HG03432 (cell line): ENCODE measurements around the gene SMAD2.
"Not testable (repeated sequence)": the region's sequence is repeated elsewhere in the genome, so short reads cannot be mapped to it uniquely, and the experiment has no call there.

Experiments used
- ATAC-seq: cut with Tn5 transposase; IDR thresholded peaks from one replicate; pipeline ENCODE4 v1.9.1; 2021; ENCODE audit warnings: mild to moderate bottlenecking, moderate library complexity; ENCODE audit not compliant: unreplicated experiment

The SMAD2 gene

DNA sequence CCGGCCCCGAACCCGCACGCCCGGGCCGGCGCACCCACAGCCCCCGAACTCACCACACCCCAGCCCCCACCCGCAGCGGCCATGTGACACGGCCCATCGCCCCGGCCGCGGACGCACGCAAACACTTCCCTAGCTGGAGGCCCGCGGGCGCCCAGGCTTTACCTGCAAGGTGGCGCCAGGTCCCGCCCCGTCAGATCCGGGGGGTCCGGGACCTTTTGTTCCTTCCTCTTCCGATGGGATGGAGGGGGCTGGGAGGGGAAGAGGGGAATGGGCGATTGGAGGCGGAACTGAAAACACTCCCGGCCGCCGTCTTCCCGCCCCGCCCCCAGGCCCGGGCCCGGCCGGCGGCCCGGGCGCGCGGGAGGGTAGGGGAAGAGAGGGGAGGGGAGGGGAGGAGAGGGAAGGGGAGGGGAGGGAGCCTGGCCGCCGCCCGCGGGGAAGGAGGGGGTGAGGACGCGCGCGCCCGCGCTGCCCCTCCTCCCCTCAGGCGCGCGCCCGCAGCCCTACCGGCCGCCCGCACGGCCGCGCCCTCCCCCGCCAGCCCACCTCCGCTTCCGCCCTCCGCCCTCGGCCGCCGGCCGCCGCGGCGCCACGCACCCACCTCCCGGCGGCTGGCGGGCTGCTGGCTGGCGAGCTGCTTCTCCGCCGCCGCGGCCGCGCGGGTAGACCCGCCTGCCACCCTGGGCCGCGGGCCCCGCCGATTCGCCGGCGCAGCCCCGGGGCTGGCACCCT, at the start of gene SMAD2:
SMAD2 (minus strand) TSS at position 461 of the 732 bp plus-strand sequence. CDS start 33,903 bp downstream, outside the sequence.
- peak; percentile 68 for ATAC-seq

DNA sequence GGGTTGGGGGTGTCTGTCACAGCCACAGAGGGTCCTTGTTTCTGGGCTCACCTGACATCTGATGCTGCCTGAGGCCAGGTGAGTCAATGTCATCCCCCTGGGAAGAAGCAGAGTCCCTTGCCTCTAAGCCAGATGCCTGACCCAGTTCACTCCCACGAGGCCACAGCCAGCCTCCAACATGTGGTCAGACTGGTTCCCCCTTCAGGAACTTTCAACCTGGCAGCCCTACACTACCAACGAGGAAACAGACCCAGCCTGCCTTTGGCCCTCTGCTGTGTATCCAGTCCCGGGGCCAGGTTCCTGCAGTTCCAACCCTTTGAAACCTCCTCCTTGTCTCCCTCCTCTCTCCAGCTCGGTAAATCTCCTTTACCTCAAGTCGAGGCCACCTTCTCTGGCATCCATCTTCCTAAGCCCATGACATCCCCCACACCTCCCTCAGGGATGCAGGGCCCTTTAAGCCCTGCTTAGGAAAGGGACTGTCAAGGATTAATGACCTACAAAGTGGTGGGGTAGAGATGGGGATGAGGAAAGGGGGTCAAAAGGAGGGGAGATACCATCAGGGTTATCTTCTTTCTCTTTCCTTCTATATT, 49.2 kb upstream of the SMAD2 start:
- no peak for ATAC-seq

DNA sequence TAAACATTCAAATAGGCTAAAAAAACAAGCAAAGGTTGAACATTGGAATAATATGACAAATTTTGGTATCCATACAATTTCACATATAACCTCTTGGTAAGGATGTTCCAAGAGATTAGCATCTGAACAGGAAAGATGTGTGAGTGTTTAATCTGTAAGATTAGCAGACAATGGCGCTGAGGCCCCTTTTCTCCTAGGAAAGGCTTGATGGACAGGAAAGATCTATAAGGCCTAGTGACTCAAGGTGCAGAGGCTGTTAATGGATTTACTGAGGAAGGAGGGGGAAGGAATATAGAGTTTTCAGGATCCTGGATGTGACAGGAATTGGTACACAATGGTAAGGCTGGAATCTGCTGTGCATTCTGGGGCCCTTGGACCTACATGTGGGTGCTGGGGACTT, 48.1 kb upstream of the SMAD2 start:
- ATAC-seq, result no peak

- no peak for ATAC-seq
Measured at GRCh38 chr18:47978141-47978540, 47.7 kb upstream of the SMAD2 start.

DNA sequence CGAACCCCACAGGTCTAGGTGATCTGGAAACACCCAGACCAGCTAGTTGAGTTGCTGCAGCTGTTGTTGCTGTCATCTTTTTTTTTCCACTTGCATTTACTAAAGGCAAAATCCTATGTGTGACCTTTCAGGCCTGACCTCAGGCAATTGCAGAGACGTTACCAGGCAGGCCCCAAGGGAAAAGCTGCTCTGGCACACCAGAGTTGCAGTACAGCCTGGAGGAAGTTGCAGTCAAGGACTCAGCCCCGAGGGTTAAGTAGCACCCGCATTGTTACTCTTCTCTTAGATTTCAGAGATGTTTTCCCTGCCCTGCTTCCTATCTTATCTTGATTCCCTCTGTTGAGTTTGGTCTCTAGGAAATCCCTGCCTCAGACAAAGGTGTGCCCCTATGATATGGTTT, 45.2 kb upstream of the SMAD2 start:
- no peak for ATAC-seq

- ATAC-seq, result no peak
Measured at GRCh38 chr18:47975105-47975504, 44.6 kb upstream of the SMAD2 start.

- ATAC-seq, result no peak
Measured at GRCh38 chr18:47970664-47971531, 40.4 kb upstream of the SMAD2 start.

DNA sequence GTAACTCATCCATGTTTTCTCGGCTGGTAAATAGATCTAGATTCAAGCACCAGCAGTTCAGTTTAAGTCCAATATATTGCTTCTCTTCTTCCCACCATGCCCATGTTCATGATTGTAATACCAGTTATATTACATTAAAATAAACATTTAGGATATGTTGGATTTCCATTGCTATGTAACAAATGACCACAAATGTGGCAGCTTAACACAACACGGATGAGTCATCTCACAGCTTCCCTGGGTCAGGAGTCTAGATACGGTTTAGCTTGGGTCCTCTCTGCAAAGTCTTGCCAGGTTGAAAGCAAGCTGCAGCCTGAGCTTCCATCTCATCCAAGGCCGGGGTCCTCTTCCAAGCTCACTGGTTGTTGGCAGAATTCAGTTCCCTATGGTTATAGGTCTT, 39.4 kb upstream of the SMAD2 start:
- no peak for ATAC-seq

GRCh38 chr18:47968721-47969120, 38.3 kb upstream of the SMAD2 start:
- ATAC-seq, result no peak

- ATAC-seq, result no peak
Measured at GRCh38 chr18:47968006-47968676, 37.7 kb upstream of the SMAD2 start.

DNA sequence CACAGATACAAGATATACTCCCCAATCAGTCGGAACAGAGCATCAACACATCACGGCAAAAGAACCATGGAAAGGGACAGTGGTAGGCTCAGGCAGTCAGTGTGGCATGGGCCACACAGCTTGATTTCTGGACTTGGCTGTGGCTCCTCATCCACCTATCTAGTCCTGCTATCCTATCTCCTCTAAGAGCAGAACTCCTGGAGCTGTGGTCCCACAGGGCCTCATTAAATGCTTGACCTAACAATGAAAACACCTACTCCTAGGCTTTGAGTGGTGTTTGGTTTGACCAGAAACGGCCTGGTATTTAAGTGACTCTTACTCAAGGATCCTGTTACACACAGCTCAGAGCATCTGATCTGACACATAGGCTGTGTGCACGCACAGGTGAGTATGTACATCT, 33.6 kb upstream of the SMAD2 start:
- no peak for ATAC-seq

GRCh38 chr18:47961003-47961402, 30.5 kb upstream of the SMAD2 start:
- ATAC-seq, result not testable (repeated sequence)

GRCh38 chr18:47953471-47953931, 23.0 kb upstream of the SMAD2 start:
- ATAC-seq, result peak; percentile 81

DNA sequence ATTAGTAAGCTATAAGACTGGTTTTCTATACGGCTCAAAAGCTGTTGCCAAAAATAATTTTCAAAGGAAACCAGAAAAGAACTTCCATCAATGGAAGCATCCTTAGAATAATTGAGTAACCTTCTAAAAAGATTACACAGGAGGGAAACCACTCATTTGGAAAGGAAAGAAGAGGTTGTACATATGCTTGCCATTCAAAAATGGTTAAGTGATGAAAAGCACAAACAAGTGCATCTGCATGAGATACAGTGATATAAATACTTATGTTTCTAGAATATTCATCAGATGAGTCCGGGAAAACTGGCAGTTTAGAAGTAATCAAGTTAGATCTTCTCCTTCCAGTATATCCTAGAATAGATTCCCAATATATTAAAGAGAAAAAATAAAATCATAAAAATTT, 20.1 kb upstream of the SMAD2 start:
- no peak for ATAC-seq

GRCh38 chr18:47949202-47949601, 18.7 kb upstream of the SMAD2 start:
- ATAC-seq, result no peak

- ATAC-seq, result no peak
Measured at GRCh38 chr18:47946889-47947288, 16.4 kb upstream of the SMAD2 start.

DNA sequence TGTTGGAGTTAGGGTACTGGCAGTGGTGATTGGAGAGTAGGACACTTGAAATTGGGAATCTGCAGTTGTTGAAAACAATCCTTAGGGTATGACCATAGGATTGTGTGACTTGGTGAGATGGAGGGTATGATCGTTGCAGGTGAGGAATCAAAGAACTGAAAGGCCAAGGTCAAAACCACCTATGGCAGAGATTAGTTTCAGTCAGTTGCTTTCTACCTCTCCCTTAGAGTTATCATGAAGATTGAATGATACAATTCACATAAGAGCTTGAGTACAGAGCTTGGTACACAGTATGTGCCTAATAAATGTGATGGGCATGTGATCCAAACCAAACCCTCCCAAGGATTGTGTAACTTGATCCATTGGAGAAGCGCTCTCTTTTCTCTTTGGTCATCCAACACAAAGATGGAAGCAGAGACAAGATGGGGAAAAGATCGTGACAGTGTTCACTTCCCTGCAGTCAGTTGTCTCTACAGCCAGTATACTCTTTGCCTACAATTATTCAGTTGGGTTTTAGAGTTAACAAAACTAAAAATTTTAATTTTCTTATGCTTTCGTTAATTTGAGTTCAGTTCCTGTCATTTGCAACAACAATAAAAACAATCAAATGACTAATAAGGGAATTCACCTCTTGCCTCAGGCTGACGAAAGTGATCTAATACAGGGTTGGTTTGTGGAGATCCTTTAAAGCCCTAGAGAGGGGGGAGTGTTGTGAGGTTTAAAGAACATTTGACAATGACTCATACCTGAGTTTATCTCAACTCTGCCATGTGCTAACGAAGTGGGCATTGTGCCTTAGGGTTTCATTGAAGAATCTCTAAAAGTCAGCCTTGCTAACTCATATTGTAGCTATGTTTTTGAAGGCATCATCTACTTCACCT, 14.8 kb upstream of the SMAD2 start:
- ATAC-seq, result peak; percentile 64

DNA sequence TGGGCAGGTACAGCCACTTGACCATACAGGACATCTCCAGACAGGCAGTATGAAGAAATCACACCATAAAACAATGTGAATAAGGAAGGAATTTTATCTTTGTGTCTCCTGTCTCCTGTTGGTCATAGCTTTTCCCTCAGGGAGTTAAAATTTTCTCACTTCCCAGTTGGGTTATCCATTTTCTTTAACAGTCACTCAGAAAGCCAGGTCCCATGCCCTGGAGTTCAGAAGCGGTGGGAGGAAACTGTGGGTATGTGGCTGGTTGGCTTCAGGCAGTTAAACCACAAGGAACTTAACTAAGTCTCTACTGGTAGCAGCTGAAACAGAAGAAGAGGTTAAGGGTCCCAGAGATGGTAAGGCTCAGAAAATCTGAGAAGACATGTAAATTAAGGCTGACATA, 6.5 kb upstream of the SMAD2 start:
- ATAC-seq, result no peak

DNA sequence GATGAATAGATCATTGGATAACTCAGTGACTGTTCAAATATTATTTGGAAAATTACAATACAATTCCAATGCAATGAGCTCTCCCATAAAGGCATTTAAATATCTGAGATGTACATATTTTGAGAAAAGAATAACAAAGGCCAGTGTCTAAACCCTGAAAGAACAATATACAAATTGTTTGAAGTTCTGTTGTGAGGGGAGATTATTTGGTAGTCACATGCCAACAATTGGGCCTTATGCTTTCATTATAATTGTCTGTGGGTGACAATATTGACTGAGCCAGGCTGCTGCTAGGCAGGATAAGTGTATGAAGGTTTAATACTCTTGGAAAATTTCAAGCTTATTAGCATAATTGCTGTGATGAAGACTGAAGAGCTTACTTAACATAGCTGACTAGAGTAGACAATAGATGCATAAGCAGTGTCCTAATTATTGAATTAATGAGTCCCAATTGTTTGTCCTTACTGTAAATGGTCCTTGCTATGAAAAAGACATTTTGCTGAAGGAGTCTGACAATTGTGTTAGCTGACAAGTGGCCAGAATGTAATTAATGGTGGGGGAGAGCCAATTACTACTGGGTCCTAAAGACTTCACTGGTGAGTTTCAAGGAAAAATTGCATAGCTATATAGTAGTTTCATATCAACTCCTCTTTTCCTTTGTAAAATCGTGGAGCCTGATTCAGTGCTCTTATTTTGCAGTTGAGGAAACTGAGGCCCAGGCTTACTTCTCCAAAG, 5.0 kb upstream of the SMAD2 start:
- no peak for ATAC-seq
